GM18498 (cell line): ENCODE measurements around the gene NMNAT3.

Source experiments
- ATAC-seq: cut with Tn5 transposase; IDR thresholded peaks from one replicate; pipeline ENCODE4 v1.9.1; 2021; ENCODE audit warnings: mild to moderate bottlenecking, moderate library complexity; ENCODE audit not compliant: unreplicated experiment

NMNAT3 gene

GRCh38 chr3:139677388-139678155 is at the start of gene NMNAT3:
Gene NMNAT3, minus strand, starts transcription at chr3:139677972. Its CDS starts 50,248 bp downstream, at chr3:139627724.
- peak; percentile 99 for ATAC-seq

- ATAC-seq, result no peak
These were observed 43.6 kb upstream of the NMNAT3 start for GRCh38 chr3:139721370-139721769.

GRCh38 chr3:139718415-139718814 is 40.6 kb upstream of the NMNAT3 start:
- no peak for ATAC-seq

- ATAC-seq, result no peak
These were observed 39.2 kb upstream of the NMNAT3 start for GRCh38 chr3:139716908-139717485.

GRCh38 chr3:139715743-139716360 is 38.1 kb upstream of the NMNAT3 start:
- no peak for ATAC-seq

- ATAC-seq, result no peak
These were observed 37.4 kb upstream of the NMNAT3 start for GRCh38 chr3:139715166-139715565.

GRCh38 chr3:139710212-139710611 is 32.4 kb upstream of the NMNAT3 start:
- ATAC-seq, result no peak

GRCh38 chr3:139705631-139706030 is 27.9 kb upstream of the NMNAT3 start:
- no peak for ATAC-seq

GRCh38 chr3:139696314-139696604 is 18.5 kb upstream of the NMNAT3 start:
- ATAC-seq, result no peak

GRCh38 chr3:139695426-139696313 is 17.9 kb upstream of the NMNAT3 start:
- no peak for ATAC-seq

- no peak for ATAC-seq
These were observed 17.2 kb upstream of the NMNAT3 start for GRCh38 chr3:139695007-139695406.

GRCh38 chr3:139694542-139694941 is 16.8 kb upstream of the NMNAT3 start:
- ATAC-seq, result no peak

GRCh38 chr3:139691619-139692018 is 13.8 kb upstream of the NMNAT3 start:
- ATAC-seq, result no peak

GRCh38 chr3:139689708-139690228 is 12.0 kb upstream of the NMNAT3 start:
- ATAC-seq, result no peak

- ATAC-seq, result no peak
These were observed 11.3 kb upstream of the NMNAT3 start for GRCh38 chr3:139689122-139689521.

- ATAC-seq, result no peak
These were observed 9.7 kb upstream of the NMNAT3 start for GRCh38 chr3:139687431-139687830.

- ATAC-seq, result no peak
These were observed 8.9 kb upstream of the NMNAT3 start for GRCh38 chr3:139686624-139687023.

- ATAC-seq, result no peak
These were observed 8.4 kb upstream of the NMNAT3 start for GRCh38 chr3:139686206-139686605.

GRCh38 chr3:139679220-139679775 is 1.5 kb upstream of the NMNAT3 start:
- no peak for ATAC-seq

- no peak for ATAC-seq
These were observed 962 bp downstream of the NMNAT3 start for GRCh38 chr3:139676632-139677387.
